Stimulated activated naive CD8-positive, alpha-beta T cell treated with anti-CD3 and anti-CD28 coated beads, Interleukin-15, Interleukin-2, amounts not matched to agents 100 ng/mL and 50 ng/mL, for 24 hours (primary cell): Measurements from ENCODE around the gene DCTD.

Experiments
- H3K27ac Mint-ChIP-seq: one replicate; pipeline ENCODE4 v1.8.0; 2021; ENCODE audit warnings: mild to moderate bottlenecking, mixed read lengths
- H3K27me3 Mint-ChIP-seq: one replicate; pipeline ENCODE4 v1.8.0; 2021; ENCODE audit warnings: mixed read lengths
- H3K36me3 Mint-ChIP-seq: one replicate; pipeline ENCODE4 v1.8.0; 2021; ENCODE audit warnings: low read depth, mixed read lengths
- H3K4me1 Mint-ChIP-seq: one replicate; pipeline ENCODE4 v1.8.0; 2021; ENCODE audit warnings: low read depth, mixed read lengths
- H3K4me3 Mint-ChIP-seq: one replicate; pipeline ENCODE4 v1.8.0; 2021; ENCODE audit warnings: mild to moderate bottlenecking, mixed read lengths
- H3K9me3 Mint-ChIP-seq: one replicate; pipeline ENCODE4 v1.8.0; 2021; ENCODE audit warnings: mixed read lengths

Gene DCTD

DNA sequence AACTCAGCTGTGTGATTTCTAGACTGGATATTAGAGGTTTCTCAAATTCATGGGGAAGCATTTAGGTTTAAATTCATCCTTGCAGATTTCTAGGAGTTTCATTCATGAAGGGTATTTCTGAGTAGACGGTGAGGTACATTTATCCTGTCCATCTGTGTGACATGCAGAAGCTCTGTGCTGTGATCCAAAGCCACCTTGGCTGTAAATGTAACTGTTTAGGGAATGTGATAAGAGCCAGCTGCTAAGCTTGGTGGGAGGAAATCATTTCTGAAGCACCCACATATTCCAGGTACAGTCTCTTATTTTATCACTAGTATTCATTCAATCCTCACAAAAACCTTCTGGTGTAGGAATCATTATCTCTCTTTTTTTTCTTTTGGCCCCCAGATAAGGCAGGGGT, 8.7 kb upstream of the DCTD start:
- Mint-ChIP-seq H3K4me3 (no peak overlapping the region), H3K4me1 (no peaks in the 10 kb centered on the region), H3K9me3 (no peaks in the 10 kb centered on the region), H3K27ac (no peak overlapping the region), H3K27me3 (peaks cover 7% of the 10 kb centered on the region), H3K36me3 (no peaks in the 10 kb centered on the region)

DNA sequence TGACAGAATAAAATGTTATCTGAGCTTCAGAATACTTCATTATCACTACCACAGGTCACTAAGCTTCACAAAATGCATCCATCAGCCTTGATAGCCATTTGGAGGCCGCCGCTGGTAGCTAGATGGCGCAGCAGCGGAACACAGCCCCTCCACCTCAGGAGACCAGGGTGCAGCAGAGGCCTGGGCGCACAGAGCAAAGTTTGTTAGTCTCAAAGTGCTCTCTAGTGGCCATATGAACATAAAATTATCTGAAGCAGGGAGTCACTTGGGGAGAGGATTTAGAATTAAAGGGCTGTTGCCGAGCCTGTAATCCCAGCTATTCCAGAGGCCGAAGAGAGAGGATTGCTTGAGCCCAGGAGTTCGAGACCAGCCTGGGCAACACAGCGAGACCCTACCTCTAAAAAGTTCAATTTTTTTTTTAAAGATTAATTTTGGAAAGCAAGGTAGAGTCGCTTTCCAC, 8.1 kb upstream of the DCTD start:
- Mint-ChIP-seq H3K27ac (no peak overlapping the region), H3K9me3 (no peaks in the 10 kb centered on the region), H3K36me3 (no peaks in the 10 kb centered on the region), H3K4me3 (no peak overlapping the region), H3K4me1 (no peaks in the 10 kb centered on the region), H3K27me3 (peaks cover 7% of the 10 kb centered on the region)

DNA sequence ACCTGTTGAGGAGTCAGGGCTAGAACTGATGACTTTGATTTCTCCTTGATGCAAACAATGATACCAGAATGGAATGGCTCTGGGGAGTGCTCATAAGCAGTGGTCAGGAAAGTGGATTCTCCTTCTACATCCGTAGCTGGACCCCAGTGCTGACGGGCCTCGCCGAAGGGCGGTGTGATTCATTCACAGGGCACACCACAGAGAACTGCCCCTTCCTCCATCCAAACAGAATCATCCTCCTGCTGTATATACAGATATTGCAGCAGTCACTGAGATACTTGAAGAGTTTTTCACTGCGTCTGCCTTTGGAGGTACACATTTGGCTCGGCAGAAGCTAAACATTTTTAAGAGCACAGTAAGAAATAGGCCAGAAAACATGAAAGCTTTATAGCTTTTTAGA, 7.3 kb upstream of the DCTD start:
- Mint-ChIP-seq H3K9me3 (no peaks in the 10 kb centered on the region), H3K4me3 (no peak overlapping the region), H3K4me1 (peaks cover 5% of the 10 kb centered on the region), H3K27ac (no peak overlapping the region), H3K36me3 (no peaks in the 10 kb centered on the region), H3K27me3 (peaks cover 7% of the 10 kb centered on the region)

DNA sequence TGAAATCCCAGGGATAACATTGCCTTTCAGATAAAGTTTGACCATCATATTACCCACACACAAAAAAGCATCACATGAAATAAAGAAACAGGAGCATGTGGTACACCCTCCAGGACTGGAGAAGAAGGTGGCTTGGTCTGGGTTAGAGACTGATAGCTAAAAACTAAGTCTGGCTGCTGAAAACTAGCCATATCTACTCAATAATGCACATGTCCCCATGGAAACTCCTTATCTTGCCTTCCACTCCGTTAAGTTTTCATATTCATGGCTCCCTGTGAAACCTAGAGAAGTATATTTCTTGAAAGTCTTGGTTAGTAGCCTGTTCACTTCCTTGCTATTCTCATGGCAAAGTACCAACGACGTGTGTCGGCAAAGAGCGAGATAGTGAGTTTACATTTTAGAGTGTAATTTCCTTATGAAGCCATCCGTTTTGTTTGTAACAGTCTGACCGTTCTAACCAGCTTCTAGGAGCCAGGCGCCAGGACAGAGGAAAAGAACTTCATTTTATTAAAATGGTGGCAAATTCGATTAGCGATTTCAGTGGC, 6.7 kb upstream of the DCTD start:
- H3K4me3 Mint-ChIP-seq = no peak overlapping the region
- H3K9me3 Mint-ChIP-seq = no peaks in the 10 kb centered on the region
- H3K27me3 Mint-ChIP-seq = peaks cover 7% of the 10 kb centered on the region
- no peaks in the 10 kb centered on the region for H3K36me3 Mint-ChIP-seq
- peaks cover 12% of the 10 kb centered on the region for H3K4me1 Mint-ChIP-seq
- H3K27ac Mint-ChIP-seq = no peak overlapping the region

DNA sequence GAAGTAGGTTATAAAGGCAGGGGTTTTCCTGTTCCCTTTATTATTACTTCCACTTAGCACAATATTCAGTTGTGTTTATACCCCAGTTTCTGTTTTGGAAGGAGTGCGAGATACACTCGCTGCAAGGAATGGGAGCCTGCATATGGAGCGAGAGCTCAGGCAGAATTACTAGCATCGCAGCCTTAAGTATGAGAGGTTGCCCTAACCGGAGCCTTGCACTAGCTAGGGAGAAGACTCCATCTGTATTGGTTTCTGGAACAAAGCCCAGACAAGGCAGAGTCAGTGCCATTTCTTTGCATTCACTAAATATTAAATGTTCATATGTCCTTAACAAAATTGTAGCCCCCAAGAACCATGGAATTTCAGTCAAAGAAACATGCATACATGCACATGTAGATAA, 6.2 kb upstream of the DCTD start:
- Mint-ChIP-seq H3K9me3 (no peaks in the 10 kb centered on the region), H3K36me3 (no peaks in the 10 kb centered on the region), H3K4me3 (no peak overlapping the region), H3K27ac (no peak overlapping the region), H3K27me3 (peaks cover 7% of the 10 kb centered on the region), H3K4me1 (peaks cover 17% of the 10 kb centered on the region)

DNA sequence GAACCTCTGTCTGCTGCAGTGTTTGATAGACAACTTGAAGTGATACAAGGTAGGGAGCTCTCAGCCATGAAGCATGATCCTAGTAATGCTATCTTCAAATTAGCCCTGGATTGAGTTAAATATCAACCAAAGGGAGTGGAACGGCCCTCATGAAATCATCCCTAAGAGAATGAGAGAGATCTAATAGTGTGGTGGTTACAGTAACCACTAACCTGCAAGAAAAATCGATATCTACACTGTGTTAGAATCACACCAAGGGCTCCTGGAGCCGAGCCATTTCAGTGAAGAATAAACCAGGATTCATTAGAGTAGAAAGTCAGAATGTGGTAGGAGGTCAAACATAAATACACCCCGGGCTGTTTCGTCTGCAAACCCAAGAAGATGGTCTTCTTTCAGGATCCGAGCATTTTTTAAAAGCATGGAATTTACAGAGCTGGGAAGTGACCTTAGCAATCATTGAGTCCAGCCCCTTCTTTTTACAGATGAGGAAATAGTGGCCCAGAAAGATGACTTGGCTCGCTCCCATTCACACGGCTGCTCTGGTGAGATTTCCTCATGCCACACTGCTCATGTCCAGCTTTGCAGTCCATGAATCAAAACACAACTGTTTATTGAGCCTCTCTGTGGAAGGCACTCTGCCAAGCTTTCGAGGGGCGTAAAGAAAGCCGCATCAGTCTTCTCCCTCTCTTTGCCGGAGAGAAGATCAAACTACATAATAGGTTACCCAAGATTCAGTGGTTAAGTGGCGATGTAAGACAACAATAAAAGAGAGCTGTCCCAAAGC, 5.5 kb upstream of the DCTD start:
- no peak overlapping the region for H3K27ac Mint-ChIP-seq
- peaks cover 23% of the 10 kb centered on the region for H3K4me1 Mint-ChIP-seq
- no peak overlapping the region for H3K4me3 Mint-ChIP-seq
- H3K36me3 Mint-ChIP-seq = no peaks in the 10 kb centered on the region
- H3K27me3 Mint-ChIP-seq = peaks cover 4% of the 10 kb centered on the region
- H3K9me3 Mint-ChIP-seq = no peaks in the 10 kb centered on the region

DNA sequence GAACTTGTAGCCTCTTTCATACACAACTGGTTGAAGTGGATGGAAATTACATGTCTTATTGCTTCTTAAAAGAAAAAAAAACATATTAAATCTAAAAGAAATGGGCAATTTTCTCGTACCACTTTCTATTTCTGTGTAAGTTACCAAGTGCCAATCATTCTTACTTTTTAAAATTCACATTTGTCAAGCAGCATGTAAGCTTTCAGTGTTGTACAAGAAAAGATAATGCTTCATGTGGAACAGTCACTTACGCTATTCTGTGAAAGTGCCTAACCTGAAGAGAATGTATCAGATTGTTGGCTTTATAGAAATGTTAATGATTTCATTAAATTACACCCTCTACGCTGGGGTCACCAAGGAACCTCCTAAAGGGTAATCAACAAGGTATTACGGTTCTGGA, 4.4 kb upstream of the DCTD start:
- Mint-ChIP-seq H3K27ac (no peak overlapping the region), H3K4me3 (no peak overlapping the region), H3K27me3 (no peaks in the 10 kb centered on the region), H3K36me3 (no peaks in the 10 kb centered on the region), H3K9me3 (no peaks in the 10 kb centered on the region), H3K4me1 (peaks cover 23% of the 10 kb centered on the region)

DNA sequence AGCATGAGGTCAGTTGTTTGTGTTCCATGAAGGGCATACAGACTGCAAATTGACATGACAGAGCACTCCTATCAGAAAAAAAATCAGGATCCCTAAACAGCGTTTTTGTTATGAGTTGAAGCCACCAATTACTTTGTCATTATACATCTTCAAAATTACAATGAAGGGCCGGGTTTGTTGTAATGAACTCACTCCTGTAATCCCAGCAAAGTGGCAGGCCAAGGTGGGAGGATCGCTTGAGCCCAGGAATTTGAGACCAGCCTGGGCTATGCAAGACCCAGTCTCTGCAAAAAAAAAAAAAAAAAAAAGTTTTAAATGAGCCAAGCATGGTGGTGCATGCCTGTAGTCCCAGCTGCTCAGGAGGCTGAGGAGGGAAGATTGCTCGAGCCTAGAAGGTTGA, 3.5 kb upstream of the DCTD start:
- no peaks in the 10 kb centered on the region for H3K9me3 Mint-ChIP-seq
- no peak overlapping the region for H3K4me3 Mint-ChIP-seq
- no peaks in the 10 kb centered on the region for H3K27me3 Mint-ChIP-seq
- peaks cover 5% of the 10 kb centered on the region for H3K36me3 Mint-ChIP-seq
- H3K4me1 Mint-ChIP-seq = peaks cover 31% of the 10 kb centered on the region
- H3K27ac Mint-ChIP-seq = no peak overlapping the region

DNA sequence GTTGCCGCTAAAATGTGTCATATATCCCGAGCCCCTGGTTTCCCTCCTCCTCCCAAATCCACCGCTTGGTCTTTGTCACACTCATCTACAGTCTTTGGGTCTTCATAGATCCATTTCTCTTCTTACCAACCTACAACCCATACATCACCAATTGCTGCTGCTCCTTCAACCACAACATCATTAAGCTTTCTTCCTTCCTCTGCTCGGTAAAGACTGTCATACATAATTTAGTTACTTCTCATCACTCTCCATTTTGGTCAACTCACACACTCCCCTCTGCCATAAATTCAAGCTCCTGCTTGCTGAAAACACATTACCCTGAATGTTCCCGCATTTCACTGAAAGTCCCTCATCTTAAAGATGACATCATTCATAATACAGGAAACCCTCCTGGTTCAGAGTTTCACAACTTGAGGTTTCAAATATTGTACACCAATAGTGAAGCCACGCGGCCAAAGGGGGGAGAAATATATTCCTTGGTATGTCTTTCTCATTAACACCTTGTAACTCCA, 1.7 kb upstream of the DCTD start:
- peak overlapping the region; percentile 96 for H3K27ac Mint-ChIP-seq
- H3K4me1 Mint-ChIP-seq = peaks cover 46% of the 10 kb centered on the region
- H3K9me3 Mint-ChIP-seq = no peaks in the 10 kb centered on the region
- H3K4me3 Mint-ChIP-seq = peak overlapping the region; percentile 87
- H3K36me3 Mint-ChIP-seq = peaks cover 15% of the 10 kb centered on the region
- no peaks in the 10 kb centered on the region for H3K27me3 Mint-ChIP-seq

DNA sequence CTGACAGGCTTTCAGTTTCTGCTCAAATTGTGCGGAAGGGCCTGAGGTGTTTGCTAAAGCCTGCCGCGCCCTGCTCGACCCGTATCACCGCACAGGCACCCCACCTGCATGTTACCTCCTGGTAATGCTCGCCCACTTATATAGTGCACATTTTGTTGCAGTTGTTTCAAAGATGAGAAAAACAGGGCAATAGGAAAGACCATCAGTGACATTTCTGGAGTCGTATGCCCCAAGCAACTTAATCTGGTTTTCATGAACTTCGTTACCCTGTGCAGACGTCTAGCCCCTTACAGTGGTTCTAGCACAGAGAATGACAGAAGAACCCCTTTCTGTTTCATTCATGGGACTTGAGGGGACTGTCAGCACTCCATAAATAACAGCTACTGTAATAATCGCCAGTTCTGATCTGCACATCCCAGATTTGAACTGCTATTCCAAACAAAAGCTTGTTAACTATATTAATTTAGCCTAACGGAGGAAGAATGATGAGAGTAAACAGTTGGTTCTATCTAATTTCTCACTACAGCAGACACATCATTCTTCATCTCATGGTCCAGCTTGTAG, 940 bp upstream of the DCTD start:
- no peaks in the 10 kb centered on the region for H3K9me3 Mint-ChIP-seq
- H3K27ac Mint-ChIP-seq = peak overlapping the region; percentile 96
- peak overlapping the region; percentile 87 for H3K4me3 Mint-ChIP-seq
- H3K4me1 Mint-ChIP-seq = peaks cover 53% of the 10 kb centered on the region
- H3K27me3 Mint-ChIP-seq = no peaks in the 10 kb centered on the region
- H3K36me3 Mint-ChIP-seq = peaks cover 23% of the 10 kb centered on the region

DNA sequence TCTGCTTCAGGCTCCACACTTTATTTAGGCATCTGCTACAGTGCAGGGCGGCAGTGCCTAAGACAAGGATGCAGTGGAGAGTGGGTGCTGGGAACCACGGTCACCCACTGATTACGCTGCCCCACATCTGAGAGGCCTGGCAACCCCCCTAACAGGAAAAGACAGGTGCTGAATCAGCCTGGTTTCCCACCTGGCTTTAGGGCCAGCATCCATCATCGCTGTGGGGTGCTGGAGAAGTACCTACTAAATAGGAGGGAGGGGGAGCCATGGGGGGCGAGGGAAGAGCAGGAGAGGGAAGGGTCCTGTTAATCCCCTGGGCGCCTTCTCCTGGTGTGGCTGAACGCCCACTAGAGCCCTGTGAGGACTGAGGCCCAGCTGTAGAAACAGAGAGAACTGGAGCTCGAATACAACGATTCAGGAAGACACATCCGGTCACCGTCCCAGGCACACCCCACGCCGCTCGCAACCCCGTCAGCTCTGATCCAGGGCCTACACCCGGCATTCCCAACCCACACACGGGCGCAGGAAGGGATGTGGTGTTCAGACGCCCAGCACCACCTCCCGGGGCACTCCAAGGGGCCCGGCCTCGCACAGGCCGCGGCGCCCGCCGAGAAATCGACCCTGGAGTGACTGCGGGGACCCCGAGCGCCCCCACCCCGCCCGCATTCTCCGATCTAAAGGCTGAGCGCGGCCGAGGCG, 554 bp downstream of the DCTD start:
- Mint-ChIP-seq H3K4me1 (peaks cover 67% of the 10 kb centered on the region), H3K36me3 (peaks cover 37% of the 10 kb centered on the region), H3K27me3 (no peaks in the 10 kb centered on the region), H3K9me3 (no peaks in the 10 kb centered on the region), H3K4me3 (peak overlapping the region; percentile 85), H3K27ac (peak overlapping the region; percentile 92)

DNA sequence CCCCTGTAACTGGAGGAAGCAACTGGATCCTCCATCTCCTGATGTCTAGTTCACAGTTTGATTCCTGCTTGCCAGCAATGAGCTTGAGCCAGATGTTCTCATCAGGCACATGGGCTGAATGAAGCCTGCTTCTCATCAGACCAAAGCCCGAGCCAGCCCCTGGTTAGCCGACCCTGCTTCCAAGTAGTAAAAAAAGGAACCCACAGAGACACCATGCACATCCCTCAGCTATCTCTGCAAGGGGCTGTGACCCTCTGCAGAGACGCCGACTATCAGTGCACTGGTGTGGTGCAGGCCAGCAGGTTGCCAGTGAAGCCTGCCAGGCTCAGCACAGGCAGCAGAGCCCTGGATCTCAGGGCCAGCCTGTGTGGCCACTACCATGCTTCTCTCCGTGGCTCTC, 2.8 kb downstream of the DCTD start:
- Mint-ChIP-seq H3K36me3 (peaks cover 60% of the 10 kb centered on the region), H3K27ac (no peak overlapping the region), H3K9me3 (no peaks in the 10 kb centered on the region), H3K4me3 (no peak overlapping the region), H3K27me3 (no peaks in the 10 kb centered on the region), H3K4me1 (peaks cover 73% of the 10 kb centered on the region)

DNA sequence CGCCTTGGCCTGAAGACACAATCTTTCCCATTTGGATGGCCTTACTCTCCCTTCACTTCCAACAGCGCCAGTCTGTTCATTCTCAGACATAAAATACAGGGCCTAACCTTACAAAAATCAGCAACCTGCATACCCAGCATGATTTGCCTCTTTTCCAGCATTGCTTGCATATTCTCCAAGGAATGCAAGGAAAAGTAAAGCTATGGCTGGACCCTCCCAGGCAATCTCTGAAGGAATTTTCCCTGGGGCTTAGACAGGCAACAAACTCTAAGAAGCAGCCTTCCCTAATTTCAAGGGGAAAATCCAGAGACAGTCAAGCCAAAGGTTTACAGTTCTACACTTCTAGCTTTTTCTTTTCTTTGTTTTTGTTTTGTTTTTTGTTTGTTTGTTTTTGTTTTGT, 3.6 kb downstream of the DCTD start:
- Mint-ChIP-seq H3K27ac (no peak overlapping the region), H3K27me3 (no peaks in the 10 kb centered on the region), H3K36me3 (peaks cover 63% of the 10 kb centered on the region), H3K9me3 (no peaks in the 10 kb centered on the region), H3K4me3 (peak overlapping the region; percentile 49), H3K4me1 (peaks cover 68% of the 10 kb centered on the region)

DNA sequence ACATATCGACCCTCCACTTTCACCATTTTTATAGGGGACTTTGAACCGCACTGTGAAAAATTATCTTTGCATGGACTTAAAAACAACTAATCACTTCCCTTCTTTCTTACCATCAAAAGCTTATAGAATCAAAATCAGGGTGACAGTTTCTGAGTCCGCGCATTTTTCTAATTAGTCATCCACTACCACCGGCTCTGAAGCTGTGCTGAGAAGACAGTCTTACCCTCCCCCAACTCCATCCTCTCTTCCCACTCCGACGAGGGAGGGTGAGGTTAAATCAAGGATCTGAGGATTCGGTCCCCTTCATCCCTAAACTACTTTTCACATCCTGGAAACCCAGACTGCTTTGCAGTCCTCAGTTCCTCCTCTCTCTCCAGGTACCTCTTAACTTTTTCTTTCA, 4.2 kb downstream of the DCTD start:
- H3K4me1 Mint-ChIP-seq = peaks cover 62% of the 10 kb centered on the region
- peaks cover 65% of the 10 kb centered on the region for H3K36me3 Mint-ChIP-seq
- H3K4me3 Mint-ChIP-seq = peak overlapping the region; percentile 1
- H3K27ac Mint-ChIP-seq = no peak overlapping the region
- no peaks in the 10 kb centered on the region for H3K9me3 Mint-ChIP-seq
- no peaks in the 10 kb centered on the region for H3K27me3 Mint-ChIP-seq

DNA sequence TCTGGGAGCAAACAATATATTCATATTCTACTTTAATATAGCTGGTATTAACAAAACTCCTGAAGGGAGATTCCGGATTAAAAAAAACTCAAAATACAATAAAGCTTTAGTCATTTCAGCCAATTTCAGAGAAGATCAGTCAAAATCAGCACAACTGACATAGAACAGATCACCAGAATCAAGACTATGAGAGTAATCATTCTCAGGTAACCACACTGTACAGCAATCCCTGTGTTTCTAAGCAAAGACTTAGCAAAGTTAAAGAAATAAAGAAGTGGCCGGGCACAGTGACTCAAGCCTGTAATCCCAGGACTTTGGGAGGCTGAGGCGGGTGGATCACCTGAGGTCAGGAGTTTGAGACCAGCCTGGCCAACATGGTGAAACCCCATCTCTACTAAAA, 9.1 kb downstream of the DCTD start:
- H3K27ac Mint-ChIP-seq = no peak overlapping the region
- no peak overlapping the region for H3K4me3 Mint-ChIP-seq
- no peaks in the 10 kb centered on the region for H3K9me3 Mint-ChIP-seq
- H3K27me3 Mint-ChIP-seq = no peaks in the 10 kb centered on the region
- H3K36me3 Mint-ChIP-seq = peaks cover 87% of the 10 kb centered on the region
- peaks cover 34% of the 10 kb centered on the region for H3K4me1 Mint-ChIP-seq
